Upper lobe of left lung (tissue), 4 donors: ENCODE data around the gene ADTRP.

Experiments used
- CTCF ChIP-seq, 6 experiments: fragments of 450-650 bp in 4 of 6; fragments of 200-600 bp in 2 of 6; sonication (generic) in 2 of 6; IDR thresholded peaks; one replicate each; pipeline ENCODE4 v1.5.1; 2016 to 2019; ENCODE audit warnings: antibody characterized with exemption in 6 of 6
- EP300 ChIP-seq, 4 donors: sonication (generic); formaldehyde crosslinking; IDR thresholded peaks; one replicate each; pipeline ENCODE4 v1.5.1; 2017; ENCODE audit warnings: antibody characterized with exemption in 4 of 4, control low read depth in 2 of 4
- POLR2A ChIP-seq, 4 donors: fragments of 450-650 bp; IDR thresholded peaks; one replicate each; pipeline ENCODE4 v1.5.1; 2016 to 2017; ENCODE audit warnings: antibody characterized with exemption in 4 of 4, mild to moderate bottlenecking in 2 of 4

DNA sequence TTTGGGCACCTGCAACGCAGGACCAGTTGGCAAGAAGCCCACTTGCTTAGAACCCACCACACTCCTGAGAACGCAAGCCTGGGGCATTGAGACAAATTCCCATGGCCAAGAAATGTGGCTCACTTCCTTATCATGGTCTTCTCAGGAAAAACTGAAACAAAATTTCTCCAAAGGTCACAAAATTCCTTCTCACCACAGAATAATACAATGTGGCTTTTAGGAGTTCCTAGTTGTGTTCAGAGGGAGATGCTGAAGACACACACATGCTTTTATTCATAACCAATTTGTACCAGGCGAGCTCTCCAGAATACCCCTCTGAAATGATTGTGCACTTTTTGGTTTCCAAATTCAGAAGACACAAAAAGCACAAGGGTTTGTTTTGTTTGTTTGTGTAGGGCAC lies 31.6 kb downstream of the ADTRP start:
- no peak for TF ChIP-seq CTCF (IDR thresholded peaks at IDR 0.05)
- TF ChIP-seq POLR2A (IDR thresholded peaks at IDR 0.05): no peak
- no peak for TF ChIP-seq EP300 (IDR thresholded peaks at IDR 0.05)
